ENCODE results near the gene CHRNA4. TPM values are rescaled to one million over a fixed set of nuclear protein-coding genes. Genes with fewer than 3 reads are reported as not detected.

Gene CHRNA4
- total and polyA plus RNA-seq, 2 donors (not counting 1 experiment from before 2014, with no cell fraction given): not detected

DNA sequence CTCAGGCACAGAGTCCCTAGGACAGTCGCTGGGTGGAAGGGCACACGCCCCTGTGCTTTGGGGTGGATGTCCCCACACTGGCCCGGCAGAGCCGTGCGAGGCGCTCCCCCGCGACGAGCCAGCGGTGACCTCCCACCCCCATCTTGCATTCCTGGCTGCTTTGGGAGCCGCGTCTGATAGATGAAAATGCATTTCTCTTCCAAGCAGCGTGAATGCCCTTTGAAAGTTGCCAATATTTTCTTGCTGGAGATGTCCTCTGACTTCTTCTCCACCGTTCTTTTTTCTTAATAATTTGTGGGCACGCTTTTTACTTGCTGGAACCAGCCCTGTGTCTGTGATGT lies 38.2 kb downstream of the CHRNA4 start:
- H3K27ac ChIP-seq (ENCODE audit: insufficient read depth, low read length): no peak overlapping the region
- TF ChIP-seq, protein P1, sequence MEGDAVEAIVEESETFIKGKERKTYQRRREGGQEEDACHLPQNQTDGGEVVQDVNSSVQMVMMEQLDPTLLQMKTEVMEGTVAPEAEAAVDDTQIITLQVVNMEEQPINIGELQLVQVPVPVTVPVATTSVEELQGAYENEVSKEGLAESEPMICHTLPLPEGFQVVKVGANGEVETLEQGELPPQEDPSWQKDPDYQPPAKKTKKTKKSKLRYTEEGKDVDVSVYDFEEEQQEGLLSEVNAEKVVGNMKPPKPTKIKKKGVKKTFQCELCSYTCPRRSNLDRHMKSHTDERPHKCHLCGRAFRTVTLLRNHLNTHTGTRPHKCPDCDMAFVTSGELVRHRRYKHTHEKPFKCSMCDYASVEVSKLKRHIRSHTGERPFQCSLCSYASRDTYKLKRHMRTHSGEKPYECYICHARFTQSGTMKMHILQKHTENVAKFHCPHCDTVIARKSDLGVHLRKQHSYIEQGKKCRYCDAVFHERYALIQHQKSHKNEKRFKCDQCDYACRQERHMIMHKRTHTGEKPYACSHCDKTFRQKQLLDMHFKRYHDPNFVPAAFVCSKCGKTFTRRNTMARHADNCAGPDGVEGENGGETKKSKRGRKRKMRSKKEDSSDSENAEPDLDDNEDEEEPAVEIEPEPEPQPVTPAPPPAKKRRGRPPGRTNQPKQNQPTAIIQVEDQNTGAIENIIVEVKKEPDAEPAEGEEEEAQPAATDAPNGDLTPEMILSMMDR (conservative IDR thresholded peaks at IDR 0.05 in 1 of 2, IDR thresholded peaks at IDR 0.05 in 1 of 2; ENCODE audit: low read depth in 1 of 2, low read length in 2 of 2): no peak
- no peak for TF ChIP-seq EZH2 (IDR thresholded peaks at IDR 0.05; ENCODE audit: low read length, missing control alignments)
- peaks cover 7% of the 10 kb centered on the region for H3K27me3 ChIP-seq (ENCODE audit: control insufficient read depth, insufficient read depth, low read length)
- H3K4me1 ChIP-seq (ENCODE audit: control insufficient read depth, extremely low read depth, insufficient read depth, low read length): no peaks in the 10 kb centered on the region
- H3K4me3 ChIP-seq (replicated peaks in 1 of 4; ENCODE audit: control extremely low read depth in 1 of 4, insufficient read depth in 1 of 4, low read depth in 3 of 4, low read length in 4 of 4): no peak overlapping the region
- H3K36me3 ChIP-seq (ENCODE audit: control insufficient read depth, insufficient read depth, low read length): no peaks in the 10 kb centered on the region
- no peak overlapping the region for H3K9ac ChIP-seq (ENCODE audit: insufficient read depth, low read length)
- H3K9me3 ChIP-seq (ENCODE audit: control insufficient read depth, insufficient read depth, low read depth, low read length): no peaks in the 10 kb centered on the region
- no peak overlapping the region for H2AFZ ChIP-seq (ENCODE audit: low read length)
- H3K79me2 ChIP-seq (ENCODE audit: control insufficient read depth, insufficient read depth, low read length): no peaks in the 10 kb centered on the region
- H3K4me2 ChIP-seq (ENCODE audit: extremely low read depth, insufficient read depth, low read length): no peak overlapping the region
- no peaks in the 10 kb centered on the region for H4K20me1 ChIP-seq (ENCODE audit: control insufficient read depth, extremely low read depth, insufficient read depth, low read length)
- no peak for DNase-seq (ENCODE audit: low read depth in 2 of 2)

DNA sequence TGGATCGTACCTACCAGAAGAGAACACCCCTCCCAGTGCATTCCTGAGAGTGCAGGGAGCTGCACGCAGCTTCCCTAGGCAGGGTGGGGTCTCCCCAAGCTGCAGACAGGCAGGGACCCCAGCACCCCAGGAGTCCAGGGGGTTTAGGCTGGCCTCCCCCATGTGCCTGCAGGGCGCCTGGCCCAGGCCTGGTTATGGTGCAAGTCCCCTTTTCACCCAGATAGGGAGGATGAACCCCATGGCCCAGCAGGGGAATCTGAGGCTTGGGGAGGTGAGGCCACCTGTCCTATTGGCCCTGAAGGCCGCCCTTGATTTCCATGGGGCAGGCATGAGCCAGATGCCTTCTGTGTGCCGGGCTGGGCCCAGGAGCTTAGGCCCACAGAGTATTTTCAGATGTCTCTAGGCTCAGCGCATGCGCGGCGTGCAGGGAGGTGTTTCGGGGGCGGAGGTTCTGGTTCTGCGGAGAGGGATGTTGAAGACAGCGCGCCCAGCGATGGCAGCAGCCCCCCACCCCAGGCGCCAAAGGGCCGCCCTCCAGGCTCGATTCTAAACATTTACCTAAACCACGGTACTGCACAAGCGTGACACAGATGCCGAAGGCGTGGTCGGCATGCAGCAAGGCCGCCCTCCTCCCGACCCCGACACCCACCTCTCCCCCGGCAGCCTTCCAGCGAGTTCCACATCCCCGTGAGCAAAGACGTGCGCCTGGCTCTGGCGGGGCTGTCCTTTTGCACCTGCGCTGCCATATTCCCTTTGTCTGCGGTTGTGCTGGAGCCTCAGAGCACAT lies 38.8 kb downstream of the CHRNA4 start:
- Histone ChIP-seq H3K27me3 (ENCODE audit: control insufficient read depth, insufficient read depth, low read length) (peaks cover 7% of the 10 kb centered on the region), H2AFZ (ENCODE audit: low read length) (no peak overlapping the region), H3K9ac (ENCODE audit: insufficient read depth, low read length) (no peak overlapping the region), H3K36me3 (ENCODE audit: control insufficient read depth, insufficient read depth, low read length) (no peaks in the 10 kb centered on the region), H3K4me1 (ENCODE audit: control insufficient read depth, extremely low read depth, insufficient read depth, low read length) (no peaks in the 10 kb centered on the region), H4K20me1 (ENCODE audit: control insufficient read depth, extremely low read depth, insufficient read depth, low read length) (no peaks in the 10 kb centered on the region), H3K4me3 (replicated peaks in 1 of 4; ENCODE audit: control extremely low read depth in 1 of 4, insufficient read depth in 1 of 4, low read depth in 3 of 4, low read length in 4 of 4) (no peak overlapping the region), H3K9me3 (ENCODE audit: control insufficient read depth, insufficient read depth, low read depth, low read length) (no peaks in the 10 kb centered on the region), H3K27ac (ENCODE audit: insufficient read depth, low read length) (no peak overlapping the region), H3K79me2 (ENCODE audit: control insufficient read depth, insufficient read depth, low read length) (no peaks in the 10 kb centered on the region), H3K4me2 (ENCODE audit: extremely low read depth, insufficient read depth, low read length) (no peak overlapping the region)
- no peak for DNase-seq (ENCODE audit: low read depth in 2 of 2)
- no peak for TF ChIP-seq EZH2 (IDR thresholded peaks at IDR 0.05; ENCODE audit: low read length, missing control alignments)
- TF ChIP-seq, protein P1 (conservative IDR thresholded peaks at IDR 0.05 in 1 of 2, IDR thresholded peaks at IDR 0.05 in 1 of 2; ENCODE audit: low read depth in 1 of 2, low read length in 2 of 2): no peak

DNA sequence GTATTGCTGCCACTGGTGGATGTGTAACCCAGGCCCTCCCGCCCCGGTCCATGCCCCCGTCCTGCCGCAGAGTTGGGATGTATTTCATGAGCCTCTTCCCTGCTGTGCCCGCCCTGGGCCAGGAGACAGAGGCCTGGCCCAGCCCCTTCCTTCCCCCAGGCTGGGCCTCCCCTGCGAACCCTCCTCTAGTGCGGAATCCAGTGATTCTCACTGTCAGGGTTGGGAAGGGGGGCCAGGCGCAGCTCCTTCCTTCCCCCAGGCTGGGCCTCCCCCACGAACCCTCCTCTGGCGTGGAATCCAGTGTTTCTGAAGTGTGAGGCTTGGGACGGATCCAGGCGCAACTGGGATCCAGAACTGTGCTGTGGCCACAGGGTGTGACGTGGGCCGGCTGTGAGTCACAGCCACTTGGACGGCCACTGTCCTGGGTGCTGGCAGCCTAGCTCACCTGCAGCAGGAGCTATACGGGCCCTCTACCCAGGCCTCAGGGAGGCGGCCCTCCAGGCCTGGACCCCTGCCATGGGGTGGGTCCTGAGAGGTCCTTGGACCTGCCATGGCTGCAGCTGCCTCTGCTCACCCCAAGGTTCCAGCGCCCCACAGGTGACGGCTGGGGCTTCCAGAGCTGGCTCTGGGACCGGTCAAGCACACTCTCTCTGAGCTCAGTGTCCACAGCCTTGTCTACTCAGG lies 39.9 kb downstream of the CHRNA4 start:
- Histone ChIP-seq H3K4me1 (ENCODE audit: control insufficient read depth, extremely low read depth, insufficient read depth, low read length) (no peaks in the 10 kb centered on the region), H2AFZ (ENCODE audit: low read length) (no peak overlapping the region), H3K27ac (ENCODE audit: insufficient read depth, low read length) (no peak overlapping the region), H4K20me1 (ENCODE audit: control insufficient read depth, extremely low read depth, insufficient read depth, low read length) (no peaks in the 10 kb centered on the region), H3K79me2 (ENCODE audit: control insufficient read depth, insufficient read depth, low read length) (no peaks in the 10 kb centered on the region), H3K27me3 (ENCODE audit: control insufficient read depth, insufficient read depth, low read length) (peaks cover 7% of the 10 kb centered on the region), H3K36me3 (ENCODE audit: control insufficient read depth, insufficient read depth, low read length) (no peaks in the 10 kb centered on the region), H3K4me3 (replicated peaks in 1 of 4; ENCODE audit: control extremely low read depth in 1 of 4, insufficient read depth in 1 of 4, low read depth in 3 of 4, low read length in 4 of 4) (no peak overlapping the region), H3K9me3 (ENCODE audit: control insufficient read depth, insufficient read depth, low read depth, low read length) (no peaks in the 10 kb centered on the region), H3K4me2 (ENCODE audit: extremely low read depth, insufficient read depth, low read length) (no peak overlapping the region), H3K9ac (ENCODE audit: insufficient read depth, low read length) (no peak overlapping the region)
- DNase-seq (ENCODE audit: low read depth in 2 of 2): peak; percentile 37 to 54
- TF ChIP-seq, protein P1 (conservative IDR thresholded peaks at IDR 0.05 in 1 of 2, IDR thresholded peaks at IDR 0.05 in 1 of 2; ENCODE audit: low read depth in 1 of 2, low read length in 2 of 2): no peak
- no peak for TF ChIP-seq EZH2 (IDR thresholded peaks at IDR 0.05; ENCODE audit: low read length, missing control alignments)

All from fibroblast of lung (primary cell).